ENCODE measurements around the gene RNF123.
"Not testable (repeated sequence)": the region's sequence is repeated elsewhere in the genome, so short reads cannot be mapped to it uniquely, and the experiment has no call there.

- TF ChIP-seq CTCF, POLR2A (IDR thresholded peaks at IDR 0.05): not testable (repeated sequence)
Observed at GRCh38 chr3:49688338-49689045, 865 bp upstream of the RNF123 start.
